Fibroblast of the aortic adventitia (primary cell): ENCODE results near the gene DLX5. TPM values are rescaled to one million over a fixed set of nuclear protein-coding genes. Genes with fewer than 3 reads are reported as not detected.

Source experiments
- DNase-seq: peaks from one replicate; pipeline ENCODE4 v3.0.0-alpha.2; 2010; ENCODE audit warnings: low read depth
- H3K4me3 ChIP-seq: 2 replicates; pipeline ENCODE4 v1.5.1; 2011; ENCODE audit warnings: low read depth, mild to moderate bottlenecking, control low read depth, low read length, moderate library complexity
- CTCF ChIP-seq: IDR thresholded peaks from 2 replicates; pipeline ENCODE4 v1.5.1; 2011; ENCODE audit warnings: mild to moderate bottlenecking, low read length, control low read depth, inconsistent platforms; ENCODE audit not compliant: insufficient read depth
- total RNA-seq: library from RNA; depleted of rRNA; stranded (reverse); fragments of >200 nt; gene quantifications from 2 replicates; pipeline ENCODE4 v1.2.3, GENCODE V29; 2012; ENCODE audit warnings: low replicate concordance

Gene DLX5
- total RNA-seq, 1 donor: not detected

- no peak overlapping the region for H3K4me3 ChIP-seq
- no peak for DNase-seq
These were observed 7.2 kb downstream of the DLX5 start for GRCh38 chr7:97017192-97018125.

GRCh38 chr7:97016381-97017191 lies 8.0 kb downstream of the DLX5 start:
- no peak overlapping the region for H3K4me3 ChIP-seq
- DNase-seq: no peak
- no peak for TF ChIP-seq CTCF

More at GRCh38 chr7:97017192-97018125, 7.2 kb downstream of the DLX5 start:
- TF ChIP-seq CTCF: no peak

- TF ChIP-seq CTCF: no peak
- no peak for DNase-seq
- no peak overlapping the region for H3K4me3 ChIP-seq
These were observed 8.8 kb downstream of the DLX5 start for GRCh38 chr7:97015756-97016380.

GRCh38 chr7:97015279-97015678 lies 9.4 kb downstream of the DLX5 start:
- no peak for DNase-seq
- TF ChIP-seq CTCF: no peak
- no peak overlapping the region for H3K4me3 ChIP-seq

- no peak overlapping the region for H3K4me3 ChIP-seq
- no peak for TF ChIP-seq CTCF
- DNase-seq: no peak
These were observed 10.4 kb downstream of the DLX5 start for GRCh38 chr7:97014145-97014750.

GRCh38 chr7:97013845-97014134 lies 10.8 kb downstream of the DLX5 start:
- TF ChIP-seq CTCF: no peak
- H3K4me3 ChIP-seq: no peak overlapping the region
- DNase-seq: no peak
